GM21381 (cell line): ENCODE results near the gene LAPTM5.

Experiments
- ATAC-seq: cut with Tn5 transposase; IDR thresholded peaks from one replicate; pipeline ENCODE4 v1.9.1; 2021; ENCODE audit warnings: mild to moderate bottlenecking, moderate library complexity; ENCODE audit not compliant: unreplicated experiment

LAPTM5 gene

DNA sequence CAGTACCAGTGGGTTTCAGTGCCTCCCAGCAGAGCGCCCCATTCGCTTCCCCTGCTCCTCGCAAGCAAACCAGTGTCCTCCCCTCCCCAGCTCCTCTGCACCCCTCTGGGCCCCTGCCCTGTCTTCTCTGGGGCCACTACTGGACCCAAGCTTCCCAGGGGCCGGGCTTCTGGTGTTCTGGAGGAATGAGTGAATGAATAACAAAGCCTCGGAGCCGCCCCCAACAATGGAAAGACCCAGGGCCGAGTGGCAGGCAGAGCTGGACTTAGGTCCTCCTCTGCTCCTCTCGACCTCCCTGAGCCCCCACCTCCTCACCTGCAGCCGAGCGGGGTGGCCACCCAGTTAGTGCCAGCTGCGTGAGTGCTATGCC lies 71.8 kb downstream of the LAPTM5 start:
- no peak for ATAC-seq

DNA sequence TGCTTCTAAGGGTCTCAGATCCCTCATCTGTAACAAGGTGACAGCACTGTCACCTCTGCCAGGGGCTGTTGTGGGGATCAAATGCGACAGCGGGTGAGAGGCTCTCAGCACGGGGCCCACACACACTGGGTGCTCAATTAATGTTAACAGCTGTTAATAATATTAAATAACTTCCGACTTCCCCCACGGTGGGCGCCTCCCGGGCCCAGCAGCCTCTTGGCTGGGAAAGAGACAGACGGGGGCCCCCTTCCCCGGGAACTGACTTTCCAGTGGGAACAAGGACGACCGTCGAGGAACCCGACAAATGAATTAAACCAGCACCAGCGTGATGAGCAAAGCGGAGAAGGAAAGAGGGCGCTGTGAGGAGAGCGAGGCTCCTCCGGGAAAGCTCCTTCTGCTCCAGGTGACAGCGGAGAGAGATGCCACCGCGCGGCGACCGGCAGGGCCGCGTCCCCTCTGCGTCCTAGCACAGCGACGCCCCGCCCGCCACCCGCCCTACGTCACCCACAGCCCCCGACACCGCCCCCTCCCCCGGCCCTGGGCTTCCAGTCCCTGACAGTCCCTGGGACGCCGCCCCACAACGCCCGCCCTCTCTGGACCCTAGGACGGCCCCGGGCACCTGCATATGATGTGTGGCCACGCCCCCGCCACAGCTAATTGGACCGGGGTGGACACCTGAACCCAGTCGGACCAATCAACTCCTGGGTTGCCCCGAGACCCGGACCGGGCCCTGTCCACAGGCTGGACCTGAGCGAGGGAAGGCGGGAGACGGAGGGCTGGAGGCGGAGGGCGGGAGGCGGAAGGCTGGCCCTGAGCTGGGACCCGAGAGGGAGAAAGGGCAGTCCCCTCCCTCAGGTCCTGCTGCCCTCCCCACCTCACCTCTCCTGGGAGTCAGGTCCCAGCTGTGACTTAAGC lies 72.4 kb downstream of the LAPTM5 start:
- no peak for ATAC-seq

DNA sequence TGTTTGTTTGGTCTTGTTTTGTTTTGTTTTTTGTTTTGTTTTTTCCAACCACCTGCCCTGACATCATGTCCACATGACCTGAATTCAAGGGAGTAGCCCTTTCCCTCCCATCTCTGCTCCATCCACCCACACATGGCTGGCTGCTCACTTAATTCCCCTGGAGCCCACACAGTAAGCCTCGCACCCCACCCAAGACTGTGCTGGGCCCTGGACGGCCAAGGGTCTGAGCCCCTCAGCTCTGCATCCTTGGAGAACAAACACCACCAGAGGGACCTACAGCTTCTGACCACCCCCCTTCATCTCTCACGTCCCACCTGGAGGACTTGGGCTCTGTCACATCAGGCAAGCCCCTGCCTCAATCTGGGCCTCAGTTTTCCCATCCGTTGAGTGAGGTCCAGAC lies 73.3 kb downstream of the LAPTM5 start:
- ATAC-seq = no peak

DNA sequence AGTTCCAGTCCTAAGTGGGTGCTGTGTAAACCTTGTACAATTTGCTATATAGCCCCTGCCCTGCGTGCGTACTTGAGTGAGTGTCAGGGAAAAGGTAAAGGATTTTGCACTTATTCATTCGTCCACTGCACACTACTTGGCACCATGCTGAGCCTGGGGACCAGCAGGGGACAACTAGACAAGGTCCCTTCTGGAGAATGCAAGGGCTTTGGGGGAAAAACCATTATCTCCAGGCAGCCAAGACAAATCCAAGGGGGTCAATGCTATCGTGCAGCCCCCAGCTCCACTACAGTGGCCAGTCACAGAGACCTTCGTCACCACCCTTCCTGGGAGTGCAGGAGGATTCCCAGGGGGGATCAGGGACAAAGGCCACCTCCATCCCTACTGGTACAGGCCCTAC lies 73.9 kb downstream of the LAPTM5 start:
- no peak for ATAC-seq
